ENCODE data around the gene PAQR9.

The PAQR9 gene

GRCh38 chr3:142972092-142972753 lies 8.7 kb upstream of the PAQR9 start:
- Histone ChIP-seq H3K36me3 (no peaks in the 10 kb centered on the region), H3K4me3 (ENCODE audit: low read depth in 1 of 2, low read length in 1 of 2) (no peak overlapping the region), H3K4me1 (ENCODE audit: control insufficient read depth in 1 of 2, insufficient read depth in 1 of 2, low read depth in 1 of 2, low read length in 1 of 2) (peaks cover 23 to 33% of the 10 kb centered on the region in 2 experiments), H3K27ac (no peak overlapping the region), H3K27me3 (peaks cover 11% of the 10 kb centered on the region), H3K9me3 (no peaks in the 10 kb centered on the region)
- no peak for TF ChIP-seq CTCF (IDR thresholded peaks at IDR 0.05)

GRCh38 chr3:142971431-142971830 lies 8.0 kb upstream of the PAQR9 start:
- no peaks in the 10 kb centered on the region for H3K36me3 ChIP-seq
- no peak for TF ChIP-seq CTCF (IDR thresholded peaks at IDR 0.05)
- peaks cover 19% of the 10 kb centered on the region for H3K27me3 ChIP-seq
- no peak overlapping the region for H3K4me3 ChIP-seq (ENCODE audit: low read depth in 1 of 2, low read length in 1 of 2)
- H3K4me1 ChIP-seq (ENCODE audit: control insufficient read depth in 1 of 2, insufficient read depth in 1 of 2, low read depth in 1 of 2, low read length in 1 of 2): peaks cover 21 to 27% of the 10 kb centered on the region in 2 experiments
- H3K9me3 ChIP-seq: no peaks in the 10 kb centered on the region
- H3K27ac ChIP-seq: no peak overlapping the region

- TF ChIP-seq CTCF (IDR thresholded peaks at IDR 0.05): no peak
- no peak overlapping the region for H3K27ac ChIP-seq
- peaks cover 49% of the 10 kb centered on the region for H3K27me3 ChIP-seq
- H3K4me1 ChIP-seq (ENCODE audit: control insufficient read depth in 1 of 2, insufficient read depth in 1 of 2, low read depth in 1 of 2, low read length in 1 of 2): peaks cover 5 to 17% of the 10 kb centered on the region in 2 experiments
- H3K4me3 ChIP-seq (ENCODE audit: low read depth in 1 of 2, low read length in 1 of 2): no peak overlapping the region
- no peaks in the 10 kb centered on the region for H3K36me3 ChIP-seq
- no peaks in the 10 kb centered on the region for H3K9me3 ChIP-seq
Observed at GRCh38 chr3:142968319-142969025, 5.0 kb upstream of the PAQR9 start.

- Histone ChIP-seq H3K27me3 (peaks cover 65% of the 10 kb centered on the region), H3K27ac (no peak overlapping the region), H3K9me3 (no peaks in the 10 kb centered on the region), H3K36me3 (no peaks in the 10 kb centered on the region), H3K4me1 (ENCODE audit: control insufficient read depth in 1 of 2, insufficient read depth in 1 of 2, low read depth in 1 of 2, low read length in 1 of 2) (peaks cover 9 to 21% of the 10 kb centered on the region in 2 experiments), H3K4me3 (ENCODE audit: low read depth in 1 of 2, low read length in 1 of 2) (no peak overlapping the region)
- TF ChIP-seq CTCF (IDR thresholded peaks at IDR 0.05): no peak
Observed at GRCh38 chr3:142966808-142967207, 3.3 kb upstream of the PAQR9 start.

- Histone ChIP-seq H3K4me3 (ENCODE audit: low read depth in 1 of 2, low read length in 1 of 2) (no peak overlapping the region), H3K36me3 (no peaks in the 10 kb centered on the region), H3K27me3 (peaks cover 77% of the 10 kb centered on the region), H3K27ac (no peak overlapping the region), H3K4me1 (ENCODE audit: control insufficient read depth in 1 of 2, insufficient read depth in 1 of 2, low read depth in 1 of 2, low read length in 1 of 2) (peaks cover 9 to 21% of the 10 kb centered on the region in 2 experiments), H3K9me3 (no peaks in the 10 kb centered on the region)
- no peak for TF ChIP-seq CTCF (IDR thresholded peaks at IDR 0.05)
Observed at GRCh38 chr3:142965581-142965980, 2.1 kb upstream of the PAQR9 start.

Measured in neutrophil (primary cell).